ENCODE measurements around the gene OSBPL2.

The OSBPL2 gene

DNA sequence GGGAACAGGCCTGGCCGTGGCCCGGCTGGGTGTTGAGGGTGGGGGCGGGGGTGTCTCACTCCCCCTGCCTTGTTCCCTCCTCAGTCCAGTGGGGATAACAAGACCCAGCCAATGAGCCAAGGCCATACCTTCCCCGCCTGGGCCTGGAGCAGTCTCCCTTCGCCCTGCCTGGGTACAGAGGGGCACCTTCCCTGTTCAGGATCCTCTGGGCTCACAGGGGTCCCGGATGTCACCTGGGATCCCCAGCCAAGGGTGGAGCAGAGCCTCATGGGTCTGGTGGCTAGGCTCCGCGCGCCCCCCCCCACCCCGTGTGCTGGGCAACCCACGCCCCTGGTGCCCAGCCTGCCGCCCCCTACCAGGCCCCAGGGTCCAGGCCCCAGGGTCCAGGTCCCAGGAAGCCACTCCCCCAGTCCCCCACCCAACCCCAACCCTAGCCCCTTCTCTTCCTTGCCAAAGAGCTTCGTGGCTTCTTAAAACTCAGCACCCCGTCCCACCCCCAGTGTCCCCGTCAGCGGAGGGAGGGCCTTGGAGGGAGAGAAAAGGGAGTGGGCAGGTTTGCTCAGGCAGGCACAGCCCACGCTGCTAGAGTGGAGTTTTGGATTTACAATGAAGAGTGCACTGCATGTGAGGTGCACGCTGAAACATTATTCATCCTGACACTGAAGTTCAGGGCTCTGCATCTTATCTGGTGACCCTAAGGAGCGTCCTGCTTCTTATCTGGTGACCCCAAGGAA, 30.1 kb upstream of the OSBPL2 start:
- DNase-seq = no peak

DNA sequence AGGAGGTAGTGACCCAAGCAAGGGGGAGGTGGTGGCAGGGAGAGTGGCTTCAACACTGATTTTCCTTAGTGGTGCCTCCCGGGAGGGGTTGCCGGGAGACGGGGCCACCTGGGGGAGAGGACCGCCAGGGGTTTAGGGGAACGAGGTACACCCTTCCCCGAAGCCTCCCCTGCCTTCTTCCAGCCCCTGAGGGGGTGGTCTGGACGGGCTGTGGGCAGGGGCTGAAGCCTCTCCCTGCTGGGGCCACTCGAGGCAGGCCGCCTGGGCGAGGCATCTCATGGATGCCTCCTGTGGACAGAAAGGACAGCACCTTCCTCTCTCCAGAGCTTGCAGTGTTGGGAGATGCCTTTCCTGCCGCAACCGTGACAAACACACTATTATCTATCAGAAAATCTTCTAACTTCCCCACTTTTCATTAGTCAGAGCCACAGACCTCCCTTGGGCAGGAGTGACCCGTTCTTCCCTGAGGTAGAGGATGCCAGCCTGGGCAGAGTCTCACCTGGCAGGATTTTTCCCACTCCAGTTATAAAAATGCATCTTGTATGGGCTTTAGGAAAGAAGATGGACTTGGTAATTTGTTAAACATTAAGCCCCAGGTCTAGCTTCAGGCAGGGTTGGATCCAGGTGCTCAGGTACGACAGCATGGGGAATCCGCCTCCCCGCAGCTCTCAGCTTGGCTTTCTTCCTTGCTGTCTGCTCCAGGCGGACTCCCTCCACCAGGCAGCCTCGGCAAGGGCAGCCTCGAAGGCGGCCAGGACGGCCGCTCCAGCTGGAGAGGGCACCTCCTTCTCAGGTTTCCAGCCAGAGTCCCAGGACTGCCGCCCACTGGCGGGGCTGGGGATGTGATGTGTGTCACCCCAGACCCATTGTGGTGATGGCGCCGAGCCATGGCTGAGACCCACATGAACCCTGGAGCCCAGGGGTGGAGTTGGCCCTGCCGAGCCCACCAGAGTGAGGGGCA, 29.2 kb upstream of the OSBPL2 start:
- DNase-seq = no peak

DNA sequence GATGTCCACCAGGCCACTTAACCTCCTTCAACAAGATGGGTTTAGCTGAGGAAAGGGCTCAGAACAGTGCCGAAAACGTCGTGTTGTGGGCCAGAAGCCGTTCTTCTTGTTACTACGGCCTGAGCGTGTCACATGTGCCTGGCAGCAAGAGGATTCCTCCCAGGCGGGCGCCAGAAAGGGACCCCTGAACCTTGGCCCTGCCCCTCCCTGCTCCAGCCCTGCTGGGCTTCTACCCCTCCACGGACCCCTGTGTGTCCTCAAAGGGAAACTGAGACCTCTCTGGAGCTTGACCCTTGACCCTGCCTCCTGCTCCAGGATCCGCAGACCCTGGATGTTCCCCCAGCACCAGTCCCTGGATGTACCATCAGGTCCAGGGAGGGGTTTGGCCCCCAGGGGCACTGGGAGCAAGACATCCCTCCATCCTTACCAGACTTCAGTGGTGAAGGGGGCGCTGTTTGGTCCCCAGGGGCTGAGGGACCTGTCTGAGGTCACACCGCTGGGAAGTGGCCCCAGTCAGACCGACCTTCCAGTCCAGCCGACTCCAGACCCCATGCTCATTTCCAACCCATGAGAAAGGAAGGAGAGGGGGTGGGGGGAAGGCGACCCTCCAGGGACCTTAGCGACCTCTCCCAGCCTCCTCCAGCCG, 28.3 kb upstream of the OSBPL2 start:
- no peak for DNase-seq

GRCh38 chr20:62210496-62210855, 27.8 kb upstream of the OSBPL2 start:
- DNase-seq = no peak

GRCh38 chr20:62211216-62211615, 27.1 kb upstream of the OSBPL2 start:
- no peak for DNase-seq

DNA sequence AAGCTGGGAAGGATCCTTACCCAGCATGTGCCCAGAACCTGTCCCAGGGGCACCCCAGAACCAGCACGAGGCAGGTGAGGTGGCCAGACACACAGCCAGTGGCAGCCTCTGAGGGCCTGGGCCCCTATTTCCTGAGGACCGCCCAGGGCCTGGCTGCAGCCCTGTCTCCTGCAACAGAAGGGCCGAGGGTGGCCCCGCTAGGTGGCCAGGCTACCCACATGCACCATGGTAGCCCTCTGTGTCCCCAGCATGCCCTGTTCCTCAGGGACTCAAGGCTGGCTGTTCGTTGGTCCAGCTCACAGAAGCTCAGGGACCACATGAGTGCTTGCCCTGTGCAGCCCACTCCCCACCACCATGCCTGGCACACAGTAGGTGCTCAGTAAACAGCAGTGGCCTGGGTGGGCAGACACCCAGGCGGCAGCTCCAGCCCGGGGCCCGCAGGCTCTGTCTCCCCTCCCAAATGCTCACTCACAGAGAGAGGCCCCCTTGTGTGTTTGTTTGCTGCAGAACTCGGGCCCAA, 26.5 kb upstream of the OSBPL2 start:
- DNase-seq = no peak

DNA sequence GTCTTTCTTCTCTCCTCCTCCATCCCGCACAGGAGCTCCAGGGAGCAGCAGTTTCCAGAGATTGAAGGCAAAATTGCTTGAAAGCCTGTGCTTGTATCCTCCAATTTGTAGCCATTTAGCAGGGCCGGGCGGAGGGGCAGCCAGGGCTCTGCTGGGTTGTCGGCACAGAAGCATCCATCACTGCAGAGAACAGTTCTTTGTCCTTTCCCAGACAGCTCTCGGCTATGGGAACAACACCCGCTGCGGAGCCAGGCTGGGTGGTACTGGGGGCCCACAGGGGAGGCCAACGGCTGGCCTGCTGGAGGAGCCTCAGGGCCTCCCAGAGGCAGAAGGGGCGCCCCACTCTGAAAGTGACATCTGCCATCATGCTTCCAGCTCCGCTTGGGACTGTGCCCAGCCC, 26.0 kb upstream of the OSBPL2 start:
- DNase-seq = no peak

- no peak for DNase-seq
Measured at GRCh38 chr20:62214067-62214466, 24.3 kb upstream of the OSBPL2 start.

DNA sequence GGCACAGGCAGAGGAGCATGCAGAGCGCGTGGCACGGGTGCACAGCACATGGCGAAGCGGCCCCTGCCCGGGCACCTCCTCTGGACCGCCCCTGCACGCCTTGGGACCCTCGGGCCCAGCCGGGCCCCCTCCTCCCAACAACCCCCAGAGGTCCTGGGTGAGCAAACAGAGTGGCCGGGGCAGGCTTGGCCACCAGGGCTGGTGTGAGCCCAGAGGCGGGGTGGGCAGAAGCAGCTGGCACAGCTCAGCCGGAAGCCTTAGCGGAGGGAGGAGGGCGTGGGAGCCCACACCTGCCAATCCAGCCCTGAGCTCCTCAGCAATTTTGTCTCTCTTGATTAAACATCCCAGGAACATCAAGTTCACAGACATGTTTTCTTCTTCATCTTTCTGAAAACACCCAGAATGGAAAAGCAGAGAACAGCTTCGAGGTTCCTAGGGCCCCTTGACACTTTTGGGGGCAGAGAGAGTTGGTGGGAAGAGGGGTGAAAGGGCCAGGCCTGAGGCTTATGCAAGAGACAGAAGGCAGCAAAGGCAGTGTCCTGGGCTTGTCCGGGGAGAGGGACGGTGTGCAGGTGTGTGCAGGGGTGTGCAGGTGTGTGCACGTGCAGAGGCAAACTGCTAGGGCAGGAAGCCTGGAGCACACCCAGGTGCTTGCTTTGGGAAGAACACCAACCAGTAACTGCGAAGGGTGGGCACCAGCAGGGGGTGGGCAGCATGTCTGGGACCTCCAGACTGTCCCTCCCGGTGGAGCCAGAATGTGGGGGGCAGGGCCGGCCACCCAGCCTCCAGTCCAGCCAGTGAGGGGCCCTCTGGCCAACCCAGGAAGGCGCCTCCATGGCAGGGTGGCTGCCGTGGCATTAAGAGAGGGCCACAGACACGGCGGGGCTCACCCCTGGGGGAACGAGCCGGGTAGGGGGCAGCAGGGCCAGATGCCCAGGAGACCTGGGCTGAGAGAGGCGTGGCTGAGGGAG, 23.0 kb upstream of the OSBPL2 start:
- no peak for DNase-seq

- no peak for DNase-seq
Measured at GRCh38 chr20:62215991-62216635, 22.2 kb upstream of the OSBPL2 start.

GRCh38 chr20:62216636-62217566, 21.4 kb upstream of the OSBPL2 start:
- DNase-seq = no peak

GRCh38 chr20:62217913-62218773, 20.2 kb upstream of the OSBPL2 start:
- no peak for DNase-seq

DNA sequence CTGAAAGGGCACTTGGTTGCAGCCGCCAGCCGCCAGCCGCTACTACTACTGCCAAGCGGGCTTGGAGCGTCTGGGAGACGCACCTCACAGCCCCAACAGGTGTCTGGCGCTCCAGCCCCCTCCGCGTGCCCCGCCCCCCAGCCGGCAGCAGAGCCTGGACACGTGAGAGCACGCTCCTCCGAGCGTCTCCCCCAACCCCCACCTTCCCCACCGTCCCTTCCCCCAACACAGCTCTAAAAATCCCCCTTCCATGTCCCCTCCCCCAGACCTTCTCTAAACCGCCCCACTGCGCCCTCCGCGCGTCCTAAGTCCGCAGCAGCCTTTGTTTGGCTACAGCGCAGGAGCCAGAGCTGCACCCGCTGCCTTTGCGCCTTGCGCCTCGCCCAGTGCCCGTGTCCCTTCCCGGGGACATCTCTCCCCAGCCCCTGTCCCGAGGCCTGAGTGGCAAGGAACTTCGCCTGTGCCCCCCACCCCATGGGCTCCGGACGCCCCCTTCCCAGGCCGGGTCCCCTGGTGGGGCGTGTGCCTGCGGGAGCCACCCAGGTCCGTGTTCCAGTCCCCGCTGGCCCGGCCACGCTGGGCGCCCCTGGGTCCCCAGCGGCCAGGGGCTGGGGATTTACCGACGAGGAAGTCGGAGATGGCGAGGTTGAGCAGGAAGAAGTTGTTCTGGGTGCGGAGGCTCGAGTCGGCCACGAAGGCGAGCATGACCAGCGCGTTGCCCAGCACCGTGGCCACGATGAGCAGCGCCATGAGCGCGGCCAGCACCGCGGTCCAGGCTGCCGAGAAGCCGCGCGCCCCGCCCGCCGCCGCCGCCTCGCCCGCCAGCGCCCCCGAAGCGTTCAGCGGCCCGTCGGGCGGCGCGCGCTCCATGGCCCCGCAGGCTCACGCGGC, 19.0 kb upstream of the OSBPL2 start:
- no peak for DNase-seq

DNA sequence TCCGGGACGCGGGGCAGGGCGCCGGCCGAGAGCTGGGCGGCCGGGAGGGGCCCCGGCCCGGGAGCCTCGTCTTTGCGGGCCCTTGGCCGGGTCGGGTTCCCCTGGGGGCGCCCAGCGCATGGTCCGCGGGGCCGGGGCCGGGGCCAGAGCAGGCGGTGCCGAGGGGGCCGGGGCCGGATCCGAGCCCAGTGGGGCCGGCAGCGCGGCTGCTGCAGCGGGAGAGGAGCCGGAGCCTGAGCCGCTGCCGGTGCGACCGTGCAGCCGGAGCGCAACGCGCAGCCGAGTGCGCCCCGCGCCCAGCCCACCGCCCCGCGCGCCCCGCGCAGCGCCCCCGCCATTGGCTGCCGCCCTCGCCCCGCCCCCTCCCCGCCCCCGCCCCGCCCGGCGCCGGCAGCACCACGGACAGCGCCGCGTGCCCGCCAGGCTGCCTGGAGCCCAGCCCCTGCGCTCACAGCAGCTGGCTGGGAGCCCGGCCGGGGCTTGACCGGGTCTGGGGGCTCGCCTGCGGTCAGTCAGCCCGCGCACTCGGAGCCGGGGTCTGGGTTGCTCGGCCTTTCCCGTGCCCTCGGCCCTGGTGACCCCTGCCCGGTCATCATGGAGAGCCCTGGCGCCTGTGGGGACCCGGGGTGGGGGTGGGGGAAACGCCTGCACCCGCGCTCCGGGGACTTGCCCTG, 18.2 kb upstream of the OSBPL2 start, which contains the start of gene HRH3:
Gene HRH3, minus strand, starts transcription at position 287 of the 674 bp plus-strand sequence. CDS start 308 bp downstream, outside the sequence.
- DNase-seq = peak; percentile 77

GRCh38 chr20:62220666-62221568, 17.4 kb upstream of the OSBPL2 start:
- no peak for DNase-seq

- no peak for DNase-seq
Measured at GRCh38 chr20:62222266-62222850, 16.0 kb upstream of the OSBPL2 start.
